NCI-H1436 treated with DMSO at 0.1 percent for 48 hours (cell line): ENCODE data around the gene TMEM117.

Source experiments
- DNase-seq: peaks from one replicate; lab custom pipeline; 2025; lab: John Stamatoyannopoulos, UW

TMEM117 gene

DNA sequence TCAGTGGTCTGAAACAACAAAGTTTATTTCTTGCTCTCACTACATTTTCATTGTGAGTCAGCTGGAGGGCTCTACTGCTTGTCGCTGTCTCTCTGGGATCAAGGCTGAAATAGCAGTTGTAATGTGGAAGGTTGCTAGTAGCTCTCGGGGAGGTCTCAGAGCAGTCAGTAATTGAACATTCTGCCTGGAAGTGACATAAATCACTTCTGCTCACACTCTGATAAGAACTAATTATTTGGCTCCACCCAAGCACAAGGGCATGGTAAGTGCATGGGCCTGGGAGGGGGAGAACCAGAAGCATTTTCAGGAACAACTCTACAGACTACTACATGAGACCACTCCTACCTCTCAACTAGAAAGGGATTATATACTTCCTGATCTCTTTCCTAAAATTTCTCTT lies 128.2 kb downstream of the TMEM117 start:
- no peak for DNase-seq

- no peak for DNase-seq
Measured at GRCh38 chr12:43964961-43965360, 129.1 kb downstream of the TMEM117 start.

DNA sequence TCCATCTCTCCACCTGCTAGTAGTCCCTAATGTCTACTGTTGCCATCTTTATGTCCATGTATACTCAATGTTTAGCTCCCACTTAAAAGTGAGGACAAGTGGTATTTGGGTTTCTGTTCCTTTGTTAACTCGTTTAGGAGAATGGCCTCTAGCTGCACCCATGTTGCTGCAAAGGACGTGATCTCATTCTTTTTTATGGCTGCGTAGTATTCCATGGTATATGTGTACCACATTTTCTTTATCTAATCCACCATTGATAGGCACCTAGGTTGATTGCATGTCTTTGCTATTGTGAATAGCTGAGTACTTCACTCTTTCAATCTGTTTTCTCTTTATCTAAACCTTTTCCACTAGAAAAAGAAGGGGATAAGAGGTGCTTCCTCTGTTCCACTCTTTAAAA lies 130.0 kb downstream of the TMEM117 start:
- DNase-seq, result no peak

DNA sequence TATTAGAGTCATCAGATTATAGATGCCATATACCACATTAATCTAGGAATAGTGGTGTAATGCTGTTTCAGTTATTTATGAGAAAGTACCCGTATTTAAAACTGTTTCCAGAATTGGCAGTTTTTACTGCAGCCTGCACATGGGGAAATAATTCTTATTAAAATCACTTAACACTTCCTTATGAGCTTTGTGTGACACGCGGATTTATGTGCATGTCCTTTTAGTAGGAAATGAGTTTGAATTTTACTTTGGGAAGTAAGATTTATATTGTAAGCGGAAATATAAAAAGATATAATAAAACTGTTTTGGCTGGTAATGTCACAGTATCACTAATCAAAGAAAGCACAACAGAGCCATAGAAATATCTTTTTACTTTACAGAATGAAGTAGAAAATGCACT lies 132.9 kb downstream of the TMEM117 start:
- DNase-seq, result no peak

- no peak for DNase-seq
Measured at GRCh38 chr12:43969882-43970281, 134.0 kb downstream of the TMEM117 start.

DNA sequence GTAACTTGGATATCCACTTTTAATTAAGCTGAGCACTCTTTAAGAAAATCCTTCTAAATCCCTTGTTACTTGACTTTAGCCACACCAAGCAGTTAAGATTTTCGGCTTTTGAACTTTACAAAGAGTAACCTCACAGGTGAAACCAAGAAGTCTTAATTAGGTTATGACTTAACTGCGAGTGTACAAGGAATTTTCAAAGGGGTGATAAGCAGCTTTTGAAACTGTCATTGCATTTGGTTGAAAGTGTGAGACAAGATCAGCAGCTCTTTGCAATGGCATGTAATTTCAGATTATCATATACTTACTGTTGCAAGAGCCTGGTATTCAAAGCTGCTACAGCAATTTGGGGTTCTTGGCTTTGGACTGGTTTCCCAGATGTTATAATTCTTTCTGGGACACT lies 137.5 kb downstream of the TMEM117 start:
- no peak for DNase-seq

GRCh38 chr12:43973993-43974392 lies 138.1 kb downstream of the TMEM117 start:
- DNase-seq, result no peak

DNA sequence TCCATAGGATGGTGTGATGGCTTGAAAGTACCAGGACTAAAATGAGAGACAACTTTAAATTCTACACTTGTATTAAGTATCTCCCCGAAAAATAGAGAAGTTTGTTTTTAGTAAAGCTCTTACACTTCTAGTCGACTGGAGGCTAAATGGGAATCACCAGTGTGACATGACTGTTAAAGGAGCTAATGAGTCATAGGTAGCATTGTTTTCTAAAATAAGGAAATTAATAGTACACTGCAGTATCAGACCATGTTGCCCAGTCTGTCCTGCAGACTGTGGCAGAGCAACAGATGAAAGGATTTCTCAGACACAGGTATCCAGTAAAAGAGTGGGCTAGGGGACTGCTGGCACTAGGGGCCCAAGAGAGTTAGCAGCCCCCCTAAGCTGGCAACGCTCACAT lies 140.1 kb downstream of the TMEM117 start:
- DNase-seq, result no peak

- DNase-seq, result no peak
Measured at GRCh38 chr12:43978556-43978955, 142.7 kb downstream of the TMEM117 start.

- no peak for DNase-seq
Measured at GRCh38 chr12:43979450-43979849, 143.6 kb downstream of the TMEM117 start.

DNA sequence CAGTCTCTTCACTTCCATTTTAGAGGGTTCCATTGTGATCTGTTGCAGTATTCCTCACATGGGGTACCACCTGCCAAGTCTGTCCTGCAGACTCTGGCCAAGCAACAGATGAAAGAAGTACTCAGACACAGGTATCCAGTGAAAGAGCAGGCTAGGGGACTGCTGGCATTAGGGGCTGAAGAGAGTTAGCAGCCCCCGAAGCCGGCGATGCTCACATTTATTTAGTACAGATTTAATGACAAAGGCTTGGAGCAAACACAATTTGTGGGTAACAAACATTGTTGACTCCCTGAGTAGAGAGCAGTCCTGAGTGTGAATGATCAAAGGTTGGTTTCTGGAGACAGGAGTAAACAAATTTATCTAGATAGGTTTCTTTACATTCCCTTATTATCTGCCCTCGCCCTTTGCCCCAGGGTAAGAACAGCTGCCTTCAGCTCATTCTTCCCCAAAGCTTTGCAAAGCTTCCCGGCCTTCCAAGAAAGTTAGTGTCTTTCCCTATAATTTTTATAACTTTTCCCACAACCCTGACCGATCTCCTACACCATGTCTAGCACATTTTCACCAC lies 144.8 kb downstream of the TMEM117 start:
- DNase-seq, result no peak

GRCh38 chr12:43981726-43982125 lies 145.8 kb downstream of the TMEM117 start:
- no peak for DNase-seq

DNA sequence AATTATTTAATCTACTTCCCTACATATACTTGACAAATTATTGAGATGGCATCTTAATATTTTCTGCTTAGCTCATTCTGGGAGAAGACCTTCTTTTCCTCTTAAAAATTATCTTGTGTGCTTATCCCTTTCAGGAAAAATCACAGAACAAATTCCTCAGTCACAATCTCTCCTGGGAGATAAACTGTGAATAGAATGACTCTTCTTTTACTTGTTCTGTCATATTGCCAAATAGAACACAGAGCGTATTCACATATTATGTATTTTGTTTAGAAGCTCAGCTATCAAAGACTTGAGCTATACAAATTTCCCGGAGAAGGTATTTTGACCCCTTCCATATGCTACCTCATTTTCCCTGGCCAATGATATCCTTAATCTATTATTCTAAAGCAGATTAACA lies 146.7 kb downstream of the TMEM117 start:
- DNase-seq, result no peak

DNA sequence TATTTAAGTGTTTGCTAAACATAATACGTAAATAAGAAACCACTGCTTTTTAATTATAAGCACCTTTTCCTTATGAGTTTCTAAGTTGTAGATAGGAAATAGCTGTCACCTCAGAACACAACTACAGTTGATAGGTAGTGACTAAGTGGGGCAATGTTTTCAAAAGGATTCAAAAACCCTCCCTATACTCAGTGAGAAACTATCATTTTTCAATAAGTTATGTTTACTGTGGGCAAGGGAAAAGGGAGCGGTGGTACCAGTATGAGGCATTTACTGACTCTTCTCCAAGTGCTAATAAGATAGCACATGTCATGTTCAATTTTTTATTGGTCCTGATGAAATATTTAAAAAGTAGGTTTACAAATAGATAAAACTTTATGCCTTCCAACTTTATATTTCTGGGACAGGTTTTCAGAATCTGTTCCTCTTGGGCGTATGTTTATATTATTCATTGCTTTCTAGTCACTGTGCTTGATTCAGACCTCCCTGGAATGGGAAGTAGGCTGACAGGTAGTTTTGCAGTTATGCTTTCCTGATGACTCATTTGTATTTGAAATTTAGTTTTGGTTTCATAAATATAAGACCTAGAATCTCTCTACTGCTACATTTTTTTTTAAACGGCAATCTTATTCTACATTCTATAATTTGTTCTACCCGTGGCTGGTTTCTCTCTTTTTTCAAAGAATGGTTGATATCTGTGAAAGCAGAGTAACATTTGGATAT lies 153.1 kb downstream of the TMEM117 start:
- DNase-seq, result no peak

DNA sequence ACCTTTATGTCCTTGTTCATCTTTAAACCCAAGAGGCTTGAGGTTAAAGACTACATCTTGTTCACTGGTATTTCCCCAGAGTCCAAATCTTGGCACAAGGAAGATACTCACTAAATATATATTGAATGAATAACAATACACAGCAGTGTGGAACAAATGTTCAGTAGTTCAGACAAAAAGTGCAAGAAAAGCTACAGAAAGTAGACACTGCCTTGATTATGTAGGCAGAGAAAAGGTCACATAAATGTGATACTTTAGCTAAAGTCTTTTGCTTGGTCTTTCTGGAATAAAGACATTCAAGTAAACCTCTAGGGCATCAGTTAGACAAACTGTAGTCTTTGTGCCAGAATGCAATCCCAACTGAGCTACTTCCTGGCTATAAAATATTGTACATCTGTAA lies 157.0 kb downstream of the TMEM117 start:
- no peak for DNase-seq

GRCh38 chr12:44000309-44000952 lies 164.6 kb downstream of the TMEM117 start:
- DNase-seq, result no peak

- no peak for DNase-seq
Measured at GRCh38 chr12:44002607-44003006, 166.7 kb downstream of the TMEM117 start.

- no peak for DNase-seq
Measured at GRCh38 chr12:44003721-44004120, 167.8 kb downstream of the TMEM117 start.

DNA sequence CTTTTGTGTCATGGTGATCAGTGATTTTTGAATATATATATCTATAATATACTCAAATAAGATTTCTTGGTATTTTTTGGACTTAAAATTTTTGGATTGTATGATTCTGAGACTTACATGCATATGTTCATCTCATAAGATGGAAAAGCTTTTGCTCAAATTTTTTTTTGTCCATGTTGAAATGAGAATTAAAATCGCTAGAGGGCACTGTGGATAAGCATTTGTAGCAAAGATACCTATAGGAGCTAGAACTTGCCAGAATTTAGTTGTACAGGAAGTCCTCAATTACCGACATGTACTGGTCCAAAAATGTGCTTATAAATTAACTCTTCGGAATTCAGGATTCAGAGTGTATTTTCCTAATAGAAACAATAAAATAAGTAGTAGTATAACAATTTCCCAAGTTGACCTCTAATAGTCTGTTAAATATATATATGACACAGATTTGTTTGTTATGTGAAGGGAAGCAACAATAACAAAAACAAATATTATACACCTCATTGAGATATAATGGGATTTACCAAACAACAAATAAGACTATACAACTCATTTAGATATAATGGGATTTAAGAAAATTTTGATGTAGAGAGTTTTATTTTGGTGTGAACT lies 179.6 kb downstream of the TMEM117 start:
- no peak for DNase-seq

- DNase-seq, result no peak
Measured at GRCh38 chr12:44017216-44017615, 181.3 kb downstream of the TMEM117 start.

GRCh38 chr12:44019118-44019517 lies 183.2 kb downstream of the TMEM117 start:
- DNase-seq, result no peak

- DNase-seq, result no peak
Measured at GRCh38 chr12:44020555-44020954, 184.7 kb downstream of the TMEM117 start.

GRCh38 chr12:44021471-44021971 lies 185.6 kb downstream of the TMEM117 start:
- DNase-seq, result no peak
